ENCODE measurements around the gene MRM3. TPM values are rescaled to one million over a fixed set of nuclear protein-coding genes. Genes with fewer than 3 reads are reported as not detected.
"Not testable (repeated sequence)": the region's sequence is repeated elsewhere in the genome, so short reads cannot be mapped to it uniquely, and the experiment has no call there.

Gene MRM3
- total RNA-seq, 1 donor from 2014 or later: 12.1 TPM

GRCh38 chr17:752002-752619 lies 30.0 kb upstream of the MRM3 start, which contains the start of gene GEMIN4:
TSS of gene GEMIN4 (minus strand) at chr17:752264. CDS start at chr17:752142, 122 bp downstream.
- intact Hi-C loops (cut with DNase I): no loop called here
- DNase-seq (ENCODE audit: low spot score) (peak; percentile 97), ATAC-seq (peak; percentile 93)

DNA sequence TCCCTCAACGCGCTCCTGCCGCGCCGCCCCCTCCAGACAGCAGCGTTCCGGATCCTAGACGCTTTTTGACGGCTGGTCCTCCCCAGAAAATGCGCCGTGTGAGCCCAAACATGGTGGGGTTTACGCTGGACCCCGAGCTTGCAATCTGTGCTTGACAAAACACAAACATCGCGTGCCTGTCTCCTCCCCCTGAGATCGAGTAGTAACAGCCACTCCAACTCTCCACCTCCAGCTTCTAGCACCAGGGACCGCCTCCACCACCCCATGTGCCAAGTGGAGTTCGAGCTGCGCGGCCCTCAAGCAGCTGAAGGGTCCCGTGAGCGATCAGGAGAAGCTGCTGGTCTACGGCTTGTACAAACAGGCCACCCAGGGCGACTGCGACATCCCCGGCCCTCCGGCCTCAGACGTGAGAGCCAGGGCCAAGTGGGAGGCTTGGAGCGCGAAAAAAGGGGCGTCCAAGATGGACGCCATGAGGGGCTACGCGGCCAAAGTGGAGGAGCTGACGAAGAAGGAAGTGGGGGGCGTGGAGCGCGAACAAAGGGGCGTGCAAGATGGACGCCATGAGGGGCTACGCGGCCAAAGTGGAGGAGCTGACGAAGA lies 29.4 kb upstream of the MRM3 start:
- intact Hi-C loops (cut with DNase I): no loop called here
- DNase-seq (ENCODE audit: low spot score): peak; percentile 86
- ATAC-seq: peak; percentile 88

- intact Hi-C loops (cut with DNase I): no loop called here
- ATAC-seq (no peak), DNase-seq (ENCODE audit: low spot score) (no peak)
Observed at GRCh38 chr17:753418-753817, 28.7 kb upstream of the MRM3 start.

DNA sequence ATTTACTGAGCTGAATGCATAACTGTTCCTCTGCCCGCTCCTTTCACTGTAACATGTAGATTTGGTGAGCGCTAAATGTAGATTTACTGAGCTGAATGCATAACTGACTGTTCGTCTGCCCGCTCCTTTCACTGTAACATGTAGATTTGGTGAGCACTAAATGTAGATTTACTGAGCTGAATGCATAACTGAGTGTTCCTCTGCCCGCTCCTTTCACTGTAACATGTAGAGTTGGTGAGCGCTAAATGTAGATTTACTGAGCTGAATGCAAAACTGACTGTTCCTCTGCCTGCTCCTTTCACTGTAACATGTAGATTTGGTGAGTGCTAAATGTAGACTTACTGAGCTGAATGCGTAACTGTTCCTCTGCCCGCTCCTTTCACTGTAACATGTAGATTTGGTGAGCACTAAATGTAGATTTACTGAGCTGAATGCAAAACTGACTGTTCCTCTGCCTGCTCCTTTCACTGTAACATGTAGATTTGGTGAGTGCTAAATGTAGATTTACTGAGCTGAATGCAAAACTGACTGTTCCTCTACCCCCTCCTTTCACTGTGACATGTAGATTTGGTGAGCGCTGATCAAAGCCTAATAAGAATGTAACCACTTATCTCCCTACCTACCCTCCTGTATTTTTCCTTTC lies 26.7 kb upstream of the MRM3 start:
- ATAC-seq; intact Hi-C loops (cut with DNase I); DNase-seq (ENCODE audit: low spot score): not testable (repeated sequence)

- ATAC-seq; intact Hi-C loops (cut with DNase I); DNase-seq (ENCODE audit: low spot score): not testable (repeated sequence)
Observed at GRCh38 chr17:756010-756567, 26.1 kb upstream of the MRM3 start.

- DNase-seq (ENCODE audit: low spot score) (no peak), ATAC-seq (no peak)
- intact Hi-C loops (cut with DNase I): no loop called here
Observed at GRCh38 chr17:759964-760363, 22.2 kb upstream of the MRM3 start.

DNA sequence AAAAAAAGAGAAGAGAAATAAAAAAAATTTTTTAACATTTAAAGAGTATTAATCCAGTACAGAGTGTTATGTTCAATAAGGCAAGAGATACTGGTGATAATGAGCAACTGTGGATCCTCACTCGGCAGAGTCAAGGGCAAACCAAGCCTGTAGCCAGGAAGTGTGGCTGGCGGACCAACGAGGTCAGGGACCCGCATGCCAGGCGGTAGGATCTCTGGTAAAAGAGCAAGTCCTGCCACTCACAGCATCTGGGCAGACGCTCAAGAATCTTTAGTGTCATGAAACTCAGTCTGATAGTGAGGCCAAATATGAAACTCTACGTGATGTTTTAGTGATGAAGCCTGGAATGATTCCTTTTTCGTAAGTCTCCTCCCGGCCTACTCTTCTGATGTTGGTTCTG lies 21.8 kb upstream of the MRM3 start:
- ATAC-seq: no peak
- intact Hi-C loops (cut with DNase I): no loop called here
- DNase-seq (ENCODE audit: low spot score): no peak

GRCh38 chr17:767076-767475 lies 15.1 kb upstream of the MRM3 start:
- intact Hi-C loops (cut with DNase I): no loop called here
- no peak for ATAC-seq
- DNase-seq (ENCODE audit: low spot score): no peak

DNA sequence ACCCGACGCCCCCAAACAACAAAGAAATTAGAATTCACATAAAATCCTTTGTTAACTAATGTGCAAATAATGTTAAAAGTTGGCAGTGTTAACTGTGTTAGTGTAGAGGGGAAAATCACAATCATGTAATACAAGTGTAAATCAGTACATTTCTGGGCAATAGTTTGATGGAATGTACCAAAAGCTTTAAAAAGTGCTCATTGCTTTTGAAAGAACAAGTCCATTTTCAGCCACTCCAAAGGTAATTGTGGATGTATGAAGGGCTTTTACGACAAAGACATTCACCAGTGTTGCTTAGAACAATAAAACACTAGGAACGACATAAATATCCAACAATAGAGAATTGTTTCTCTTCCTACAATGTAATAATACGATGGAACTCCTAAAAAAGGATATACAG lies 9.1 kb upstream of the MRM3 start:
- ATAC-seq (no peak), DNase-seq (ENCODE audit: low spot score) (no peak)
- intact Hi-C loops (cut with DNase I): no loop called here

DNA sequence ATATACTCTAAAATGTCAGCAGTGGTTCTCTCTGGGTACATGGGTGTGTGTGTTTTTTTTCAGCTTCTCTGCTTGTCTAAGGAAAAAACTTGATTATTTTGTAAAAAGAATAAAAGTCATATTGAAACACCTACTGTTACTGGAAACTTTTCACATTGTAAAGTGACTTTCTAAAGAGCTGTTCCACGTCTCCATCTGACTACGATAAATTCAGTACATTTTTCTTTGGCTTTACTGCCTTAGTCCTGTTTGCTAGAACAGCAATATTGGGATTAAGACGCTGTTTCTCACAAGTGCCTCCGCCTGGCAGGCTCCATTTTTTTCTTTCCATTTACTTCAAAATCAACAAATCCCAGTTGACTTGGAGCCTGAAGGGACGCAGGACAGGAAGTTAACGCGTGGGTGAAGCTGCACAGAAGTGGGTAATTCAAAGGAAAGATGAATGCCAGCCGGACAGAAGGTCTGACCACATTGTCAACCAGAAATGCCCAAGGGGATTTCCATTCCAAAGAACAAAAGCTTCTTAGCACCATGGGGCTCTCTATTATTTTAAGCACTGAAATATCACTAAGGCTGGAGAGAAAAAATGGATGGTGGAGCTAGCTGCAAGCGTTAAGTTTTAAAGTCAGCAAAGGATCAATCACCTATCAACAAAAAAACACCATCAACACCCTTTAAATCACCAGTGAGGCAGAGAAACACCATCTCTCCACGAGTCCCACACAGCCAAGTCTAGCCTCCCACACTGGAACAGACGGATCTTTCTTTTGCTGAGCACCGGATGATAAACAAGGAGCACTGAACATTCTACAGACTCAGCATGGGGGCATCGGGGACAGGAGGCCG lies 8.5 kb upstream of the MRM3 start:
- intact Hi-C loops (cut with DNase I): no loop called here
- ATAC-seq (no peak), DNase-seq (ENCODE audit: low spot score) (no peak)

DNA sequence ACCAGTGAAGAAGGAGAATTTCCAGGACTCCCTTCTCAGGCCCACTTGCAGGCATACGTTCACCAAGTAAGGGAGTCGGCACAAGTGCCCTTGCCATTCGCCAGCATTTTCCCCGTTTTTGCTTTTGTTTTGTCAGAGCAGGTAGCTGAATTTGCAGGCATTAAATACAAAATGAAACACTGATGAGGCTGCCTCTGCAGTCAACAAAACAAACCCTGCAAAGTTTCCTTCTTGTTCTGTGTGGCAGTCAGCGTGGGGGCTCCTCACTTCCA lies 7.9 kb upstream of the MRM3 start:
- DNase-seq (ENCODE audit: low spot score) (no peak), ATAC-seq (no peak)

GRCh38 chr17:778096-778495 lies 4.1 kb upstream of the MRM3 start:
- DNase-seq (ENCODE audit: low spot score): peak; percentile 21
- intact Hi-C loops (cut with DNase I): no loop called here
- no peak for ATAC-seq

More for the DNA sequence above, 7.9 kb upstream of the MRM3 start:
- intact Hi-C loops (cut with DNase I): no loop called here

DNA sequence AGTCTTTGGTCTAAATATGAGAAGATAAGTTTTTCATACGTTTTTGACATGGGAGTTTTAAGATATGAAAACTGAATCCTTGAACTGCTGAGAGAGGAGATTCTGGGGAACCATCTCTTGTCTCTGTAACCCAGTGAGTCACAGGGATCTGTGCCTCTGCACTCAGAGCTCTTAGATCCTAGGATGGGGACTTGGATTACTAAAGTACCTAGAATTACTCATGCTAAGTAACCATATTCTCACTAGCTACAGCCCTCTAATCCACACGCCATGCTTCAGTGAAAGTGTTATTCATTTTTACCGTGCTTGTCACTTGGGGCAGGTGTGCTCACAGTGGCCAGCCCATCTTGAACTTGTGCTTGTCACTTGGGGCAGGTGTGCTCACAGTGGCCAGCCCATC lies 2.0 kb downstream of the MRM3 start:
- no peak for ATAC-seq
- intact Hi-C loops (cut with DNase I): no loop called here
- no peak for DNase-seq (ENCODE audit: low spot score)

GRCh38 chr17:785901-786300 lies 3.7 kb downstream of the MRM3 start:
- intact Hi-C loops (cut with DNase I); ATAC-seq; DNase-seq (ENCODE audit: low spot score): not testable (repeated sequence)

DNA sequence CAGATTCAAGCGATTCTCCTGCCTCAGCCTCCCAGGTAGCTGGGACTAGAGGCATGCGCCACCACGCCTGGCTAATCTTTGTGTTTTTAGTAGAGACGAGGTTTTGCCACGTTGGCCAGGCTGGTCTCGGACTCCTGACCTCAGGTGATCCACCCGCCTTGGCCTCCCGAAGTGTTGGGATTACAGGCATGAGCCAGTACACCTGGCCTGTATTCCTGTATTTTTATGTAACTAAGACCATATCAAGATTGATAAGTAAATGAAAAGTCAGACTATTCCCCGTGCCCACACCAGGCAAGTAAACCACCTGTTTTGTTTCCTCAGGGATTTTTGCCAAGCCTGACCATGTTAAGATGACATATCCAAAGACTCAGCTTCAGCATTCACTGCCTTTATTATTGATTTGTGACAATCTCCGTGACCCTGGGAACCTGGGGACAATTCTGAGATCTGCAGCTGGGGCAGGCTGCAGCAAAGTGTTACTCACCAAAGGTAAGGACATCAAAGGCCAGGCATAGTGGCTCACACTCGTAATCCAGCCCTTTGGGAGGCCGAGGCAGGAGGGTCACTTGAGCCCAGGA lies 5.6 kb downstream of the MRM3 start:
- DNase-seq (ENCODE audit: low spot score): no peak
- no peak for ATAC-seq

DNA sequence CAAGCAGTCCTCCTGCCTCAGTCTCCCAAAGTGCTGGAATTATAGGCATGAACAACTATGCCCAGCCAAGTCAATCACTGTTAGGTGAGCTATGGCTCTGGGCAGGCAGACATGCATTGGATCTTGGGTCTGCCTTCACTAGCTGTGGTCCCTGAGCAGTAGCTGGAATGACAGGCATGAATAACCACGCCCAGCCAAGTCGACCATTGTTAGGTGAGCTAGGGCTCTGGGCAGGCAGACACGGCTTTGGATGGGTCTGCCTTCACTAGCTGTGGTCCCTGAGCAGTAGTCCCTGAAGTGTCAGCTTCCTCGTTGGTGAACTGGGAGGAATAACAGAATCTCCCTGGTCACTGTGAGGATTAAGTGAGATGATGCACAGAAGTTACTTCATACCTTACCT lies 6.4 kb downstream of the MRM3 start:
- intact Hi-C loops (cut with DNase I): no loop called here
- DNase-seq (ENCODE audit: low spot score): no peak
- ATAC-seq: no peak

More for the DNA sequence above, 5.6 kb downstream of the MRM3 start:
- intact Hi-C loops (cut with DNase I): no loop called here

DNA sequence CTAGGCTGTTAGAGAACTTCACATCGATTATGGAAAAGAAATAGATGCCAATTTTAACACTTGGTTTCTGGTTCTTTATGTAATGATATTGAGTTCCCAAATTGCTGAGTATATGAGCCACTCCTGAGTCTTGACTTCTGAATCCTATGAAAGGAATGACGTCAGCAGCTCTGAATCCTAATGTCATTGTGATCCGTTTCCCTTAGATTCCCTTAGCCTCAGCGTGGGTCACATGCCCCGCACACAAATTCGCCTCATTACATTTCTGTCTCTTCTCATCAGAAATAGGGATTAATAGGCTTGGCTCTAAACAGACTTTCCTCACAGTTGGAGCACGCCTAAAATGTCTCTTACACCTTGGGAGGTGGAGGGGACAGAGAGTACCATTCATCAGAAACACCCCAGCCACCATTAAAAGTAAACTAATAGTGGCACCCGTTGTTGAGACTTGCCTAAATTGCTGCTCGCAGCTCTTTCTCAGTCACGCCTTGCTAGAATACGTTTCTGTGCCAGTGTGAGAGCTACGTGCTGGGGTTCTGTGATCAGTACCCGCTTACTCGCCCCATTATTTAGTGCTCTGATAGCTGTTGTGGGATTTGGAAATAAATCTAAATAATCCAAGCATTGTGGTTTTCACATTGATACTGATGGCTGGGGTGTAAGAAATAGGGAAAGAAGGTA lies 7.1 kb downstream of the MRM3 start:
- intact Hi-C loops (cut with DNase I): no loop called here
- DNase-seq (ENCODE audit: low spot score) (no peak), ATAC-seq (no peak)

Data from sciatic nerve (tissue), 2 donors.